ENCODE data around the gene UQCRC1.

UQCRC1 gene

DNA sequence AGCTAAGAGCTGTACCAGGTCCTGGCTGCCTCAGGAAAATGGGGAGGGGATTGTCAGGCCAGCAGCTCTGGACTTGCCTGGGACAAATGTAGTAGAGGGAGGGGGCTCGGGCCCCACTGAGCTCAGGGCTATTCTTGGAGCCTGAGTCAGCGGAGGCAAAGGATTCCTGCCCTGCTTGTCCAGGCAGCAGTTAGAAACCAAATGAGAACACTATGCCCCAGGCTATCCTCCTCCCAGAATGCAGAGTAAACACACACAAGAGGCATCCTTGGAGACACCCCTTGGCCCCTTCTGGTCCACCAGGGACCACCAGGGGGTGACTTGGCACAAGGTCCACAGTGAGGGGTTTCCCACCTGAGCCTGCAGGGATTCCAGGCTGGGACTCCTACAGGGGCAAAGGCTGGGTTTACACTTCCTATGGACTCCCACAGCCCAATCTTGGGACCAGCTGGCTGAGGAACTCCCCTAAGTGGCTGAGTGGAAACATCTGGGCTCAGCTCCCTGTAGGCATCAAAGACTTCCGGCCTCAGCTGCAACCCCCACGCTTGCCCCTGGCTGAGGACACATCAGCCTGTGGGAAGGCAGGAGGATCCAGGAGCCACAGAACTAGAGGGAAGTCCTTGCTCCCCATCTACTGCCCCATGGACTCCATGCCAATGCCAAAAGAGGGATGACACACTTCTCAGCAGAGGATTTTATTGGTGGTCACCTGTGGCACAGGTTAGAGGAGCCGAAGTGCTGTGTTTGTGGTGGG, 10.9 kb downstream of the UQCRC1 start:
- no peak for DNase-seq

DNA sequence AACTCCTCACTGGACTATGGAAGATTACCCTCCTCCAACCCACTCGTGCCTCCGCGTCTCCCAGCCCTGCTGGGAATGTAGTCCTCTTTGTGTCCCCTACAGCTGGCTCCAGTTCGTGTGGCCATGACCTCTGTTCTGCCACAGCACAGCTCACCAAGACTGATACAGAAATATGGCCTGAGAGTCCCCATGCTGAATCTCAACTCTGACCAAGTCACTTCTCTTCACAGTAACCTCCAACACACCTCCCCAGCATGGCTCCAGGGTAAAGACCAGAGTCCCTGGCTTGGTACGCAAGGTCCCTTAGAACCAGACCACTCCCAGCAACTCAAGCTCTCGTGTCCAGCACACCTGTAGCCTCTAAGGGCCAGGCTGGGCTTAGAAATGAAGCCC, 12.0 kb downstream of the UQCRC1 start:
- DNase-seq, result no peak

DNA sequence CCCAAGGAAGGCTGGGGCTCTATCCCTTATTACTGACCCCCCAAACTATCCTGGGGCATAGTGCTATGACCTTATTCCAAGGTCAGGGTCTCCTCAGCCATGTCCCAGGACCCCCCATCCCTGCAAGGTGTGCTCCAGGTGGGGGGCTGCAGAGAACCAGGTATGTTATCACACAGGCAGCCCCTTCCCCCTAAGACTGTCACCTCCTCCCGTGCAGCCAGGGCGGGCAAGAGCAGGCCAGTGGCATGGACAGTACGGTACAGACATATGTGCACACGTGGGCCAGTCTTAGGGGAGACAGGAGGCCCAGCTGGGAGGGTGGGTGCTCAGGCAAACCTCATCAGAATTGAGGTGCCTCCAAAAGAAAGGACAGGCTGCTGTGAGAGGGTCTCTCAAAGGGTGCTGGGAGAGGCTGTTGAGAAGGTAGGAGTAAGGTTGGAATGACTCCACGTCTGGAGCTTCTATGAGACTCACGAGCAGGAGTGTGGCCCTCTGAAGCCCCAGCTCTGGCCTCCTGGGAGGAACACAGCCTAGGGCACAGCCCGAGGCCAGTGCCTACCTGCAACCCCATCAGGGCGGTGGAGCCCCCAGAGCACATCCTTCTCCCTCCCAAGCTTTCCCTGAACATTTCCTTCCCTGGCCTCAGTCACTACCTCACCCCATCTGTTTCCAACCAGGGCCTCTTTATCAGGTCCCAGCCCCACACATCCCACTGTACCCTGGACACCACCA, 12.6 kb downstream of the UQCRC1 start:
- DNase-seq, result no peak

DNA sequence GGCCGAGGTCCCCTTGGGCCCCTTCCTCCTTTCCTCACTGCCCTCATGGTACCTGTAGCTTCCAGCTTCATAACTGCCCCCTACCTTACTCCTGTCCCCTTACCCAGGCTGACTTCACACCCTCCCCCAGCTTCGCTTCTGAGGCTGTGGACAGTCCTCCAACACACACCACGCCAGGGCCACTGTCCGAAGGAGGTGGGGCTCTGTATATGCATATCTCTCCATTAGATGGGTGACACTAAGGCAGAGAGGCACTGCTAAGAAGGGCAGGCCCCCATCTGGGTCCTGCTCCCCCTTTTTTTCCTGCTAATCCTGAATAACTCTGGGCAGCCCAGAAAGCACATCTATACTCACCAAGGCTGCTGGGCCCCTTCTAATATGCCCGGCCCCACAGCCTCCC, 13.3 kb downstream of the UQCRC1 start:
- no peak for DNase-seq

DNA sequence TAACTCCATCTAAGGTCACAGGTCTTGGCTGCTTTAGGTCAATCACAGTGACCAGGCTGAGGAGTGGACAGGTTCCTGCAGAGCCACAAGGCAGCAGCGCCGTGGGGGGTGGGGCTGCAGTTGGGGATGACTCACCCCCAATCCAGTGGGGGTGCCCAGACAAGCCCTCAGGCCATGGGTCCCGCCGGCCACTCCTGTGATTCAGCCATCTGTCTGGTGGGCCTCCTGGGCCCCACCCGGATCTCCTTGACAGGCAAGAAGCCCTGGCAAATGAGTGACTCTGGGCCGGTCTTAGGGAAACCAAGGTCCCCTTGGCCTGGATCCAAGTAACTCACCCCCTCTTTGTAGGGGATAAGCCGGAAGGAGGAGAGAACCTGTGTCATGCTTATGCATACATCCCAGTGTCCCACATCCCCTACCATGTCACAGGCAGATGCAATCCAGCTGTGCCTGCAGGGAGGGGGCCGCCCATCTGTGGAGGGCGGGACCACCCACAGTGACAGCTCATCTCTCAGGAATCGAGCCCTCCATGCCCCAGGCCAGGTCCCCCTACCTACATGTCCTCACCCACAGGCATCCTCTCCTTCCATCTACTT, 13.8 kb downstream of the UQCRC1 start:
- DNase-seq, result no peak

DNA sequence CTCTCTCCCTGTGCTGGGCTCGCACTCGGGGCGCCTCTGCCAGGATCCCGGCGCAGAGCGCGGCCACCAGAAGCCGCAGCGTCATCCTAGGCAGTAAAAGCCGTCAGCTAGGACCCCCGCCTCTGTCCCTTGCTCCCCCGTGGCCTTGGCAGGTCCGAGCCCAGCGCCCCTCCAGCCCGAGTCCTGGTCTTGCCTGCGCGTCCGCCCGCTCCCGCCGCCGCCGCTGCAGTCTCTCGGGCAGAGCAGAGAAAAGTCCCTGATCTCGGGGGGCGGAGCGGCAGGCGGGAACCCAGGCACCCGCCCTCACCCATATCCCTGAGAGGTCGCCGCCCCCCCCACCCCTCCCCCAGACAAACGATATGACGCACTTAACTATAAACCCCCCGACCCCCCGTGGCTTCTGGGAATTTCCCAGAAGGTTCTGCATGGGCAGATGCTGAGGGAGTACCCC, 14.3 kb downstream of the UQCRC1 start, which contains the start of gene COL7A1:
Gene COL7A1 (minus strand): TSS at position 255 of the 451 bp plus-strand sequence. CDS start 170 bp downstream, at position 85.
- DNase-seq, result no peak

DNA sequence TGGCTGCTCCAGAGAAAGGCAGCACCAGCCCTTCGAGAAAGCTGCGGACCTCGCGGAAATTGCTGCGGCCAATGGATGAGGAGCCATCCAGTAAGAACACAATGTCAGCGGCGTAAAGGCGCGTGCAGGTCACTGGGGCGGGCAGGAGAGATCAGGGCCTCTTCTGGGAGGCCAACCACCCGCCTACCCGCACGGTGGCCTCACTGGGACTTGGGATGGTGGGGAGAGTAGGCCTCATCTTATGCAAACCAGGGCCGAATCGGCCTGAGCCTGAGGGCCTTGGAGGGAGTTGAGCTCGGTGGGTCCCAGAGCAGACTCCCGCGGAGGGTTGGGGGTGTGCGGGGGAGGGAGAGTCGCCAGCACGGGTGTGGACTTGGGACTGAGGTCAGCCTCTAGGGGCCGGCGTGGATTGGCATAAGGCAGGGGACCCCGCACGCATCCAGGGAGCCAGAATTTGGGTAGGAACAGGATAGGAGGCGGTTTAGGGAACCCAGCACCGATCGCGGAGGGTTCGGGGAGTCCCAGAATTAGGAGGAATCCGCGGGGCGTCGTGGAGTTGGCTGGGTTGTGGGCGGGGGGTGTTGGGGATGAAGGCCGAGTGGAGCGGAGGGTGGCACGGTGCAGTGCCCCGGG, 14.9 kb downstream of the UQCRC1 start:
- DNase-seq, result no peak

DNA sequence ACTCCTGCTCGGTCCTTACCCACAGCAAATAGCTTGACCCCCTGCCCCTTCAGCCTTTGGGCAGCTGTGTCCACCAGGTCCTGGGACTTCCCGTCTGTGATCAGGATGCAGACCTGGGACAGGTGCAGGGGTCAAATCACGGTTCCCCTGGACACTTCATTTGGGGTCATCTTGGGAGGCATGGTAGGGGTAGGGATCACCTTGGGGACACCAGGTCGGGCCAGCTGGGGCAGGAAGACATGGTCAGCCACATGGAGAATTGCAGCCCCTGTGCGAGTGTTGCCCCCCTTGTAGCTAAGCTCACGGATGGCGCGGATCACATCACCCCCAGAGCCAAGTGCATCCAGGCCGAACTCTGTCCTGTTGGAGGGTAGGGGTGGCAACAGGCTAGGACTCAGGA, 16.1 kb downstream of the UQCRC1 start:
- DNase-seq, result no peak

DNA sequence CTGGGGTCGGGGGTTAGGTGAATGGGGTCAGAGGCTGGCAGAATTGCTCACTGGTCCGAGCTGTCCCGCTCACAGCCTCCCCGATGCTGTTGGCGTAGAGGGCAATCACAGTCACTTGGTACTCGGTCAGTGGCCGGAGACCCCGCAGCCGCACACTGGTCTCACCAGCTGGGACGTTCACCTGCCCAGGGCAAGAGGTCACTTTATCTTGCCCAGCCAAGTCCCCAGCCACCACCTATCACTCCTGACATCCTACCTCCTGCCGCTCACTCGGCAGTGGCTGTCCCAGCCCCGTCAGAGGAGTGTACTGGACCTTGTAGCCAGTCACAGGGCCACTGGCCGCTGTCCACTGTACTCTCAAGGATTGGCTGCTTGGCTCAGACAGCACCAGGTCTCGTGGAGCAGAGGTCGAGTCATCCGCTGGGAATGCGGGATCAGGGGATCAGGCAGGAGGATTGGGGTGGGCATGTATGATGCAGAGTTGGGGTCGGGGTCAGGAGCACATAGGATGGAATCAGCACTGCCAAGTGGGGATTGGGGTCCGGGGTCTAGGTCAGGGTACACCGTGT, 16.8 kb downstream of the UQCRC1 start:
- DNase-seq, result no peak

DNA sequence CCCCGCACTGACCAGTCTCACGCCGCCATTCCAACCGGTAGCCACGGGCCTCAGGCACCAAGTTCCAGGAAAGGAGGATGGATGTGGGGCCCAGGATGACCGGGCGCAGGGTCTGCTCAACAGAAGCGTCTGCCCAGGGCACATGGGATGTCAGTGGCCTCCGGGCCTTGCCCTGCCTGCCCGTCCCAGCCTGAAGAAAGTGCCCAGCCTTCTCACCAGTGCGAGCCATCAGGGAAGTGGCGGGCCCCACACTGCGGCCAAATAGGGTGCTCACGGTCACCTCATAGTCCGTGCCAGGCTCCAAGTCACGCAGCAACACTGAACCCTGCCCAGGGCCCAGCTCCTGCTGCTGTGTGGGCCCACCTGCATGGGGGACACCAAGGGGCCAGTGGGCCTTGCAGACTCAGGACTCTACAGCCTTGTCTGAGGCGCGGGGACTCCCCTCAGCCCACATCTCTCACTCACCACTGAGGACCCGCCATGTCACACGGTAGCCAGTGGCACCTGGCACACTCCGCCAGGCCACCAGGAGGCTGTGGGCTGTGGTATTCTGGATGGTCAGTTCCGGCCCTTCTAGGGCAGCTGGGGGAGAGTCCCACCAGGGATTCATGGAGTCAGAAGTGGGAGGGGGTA, 17.4 kb downstream of the UQCRC1 start:
- no peak for DNase-seq

DNA sequence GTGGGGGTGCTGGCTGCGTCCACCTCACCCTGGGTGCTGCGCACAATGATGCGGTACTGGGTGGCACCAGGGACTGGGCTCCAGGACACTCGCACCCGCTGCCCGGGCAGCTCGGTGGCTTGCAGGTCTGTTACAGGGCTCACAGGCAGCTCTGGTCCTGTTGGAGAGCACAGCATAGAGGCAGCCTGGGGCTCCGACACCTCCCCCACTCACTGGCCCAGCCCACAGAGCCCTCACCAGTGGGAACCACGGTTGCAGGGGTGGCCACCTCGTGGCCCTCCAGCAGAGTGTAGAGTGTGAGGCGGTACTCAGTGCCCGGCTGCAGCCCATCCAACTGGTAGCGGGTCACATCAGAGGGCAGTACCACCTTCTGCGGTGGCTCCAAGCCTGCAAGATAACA, 18.0 kb downstream of the UQCRC1 start:
- DNase-seq, result no peak

DNA sequence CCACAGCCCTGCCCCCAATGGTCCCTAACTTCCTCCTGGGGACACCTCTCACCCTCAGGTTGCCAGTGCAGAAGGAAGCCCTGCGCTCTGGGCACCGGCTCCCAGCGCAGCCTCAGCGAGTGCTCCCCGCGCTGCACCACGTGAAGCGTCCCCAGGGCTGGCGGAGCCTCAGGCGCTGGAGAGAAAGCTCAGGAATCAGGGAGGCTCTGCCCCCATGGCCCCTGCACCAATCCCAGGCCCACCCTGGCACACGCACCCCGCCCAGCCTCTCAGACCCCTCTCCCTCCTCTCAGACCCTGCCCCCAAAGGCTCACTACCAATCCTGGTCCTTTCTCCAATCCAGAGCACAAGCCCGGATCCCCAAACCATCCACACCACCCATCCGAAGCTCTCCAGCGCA, 21.2 kb downstream of the UQCRC1 start:
- DNase-seq, result no peak

DNA sequence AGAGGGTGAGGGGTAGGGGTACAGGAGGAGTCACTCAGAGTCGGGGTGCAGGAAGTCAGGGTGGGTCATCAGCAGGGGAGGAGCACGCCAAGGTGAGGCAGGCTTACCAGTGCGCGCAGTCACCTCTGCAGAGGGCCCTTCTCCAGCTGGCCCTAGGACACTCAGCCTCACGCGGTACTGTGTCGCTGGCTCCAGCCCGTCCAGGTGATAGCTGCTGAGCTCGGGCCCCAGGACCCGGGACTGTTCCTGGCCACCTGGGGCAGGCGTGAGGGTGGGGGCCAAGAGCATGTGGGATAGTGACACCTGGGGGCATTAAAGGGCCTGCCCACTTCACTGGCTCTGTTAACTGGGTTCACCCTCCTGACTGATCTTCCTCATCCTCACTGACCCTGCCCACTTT, 21.8 kb downstream of the UQCRC1 start:
- DNase-seq, result no peak

DNA sequence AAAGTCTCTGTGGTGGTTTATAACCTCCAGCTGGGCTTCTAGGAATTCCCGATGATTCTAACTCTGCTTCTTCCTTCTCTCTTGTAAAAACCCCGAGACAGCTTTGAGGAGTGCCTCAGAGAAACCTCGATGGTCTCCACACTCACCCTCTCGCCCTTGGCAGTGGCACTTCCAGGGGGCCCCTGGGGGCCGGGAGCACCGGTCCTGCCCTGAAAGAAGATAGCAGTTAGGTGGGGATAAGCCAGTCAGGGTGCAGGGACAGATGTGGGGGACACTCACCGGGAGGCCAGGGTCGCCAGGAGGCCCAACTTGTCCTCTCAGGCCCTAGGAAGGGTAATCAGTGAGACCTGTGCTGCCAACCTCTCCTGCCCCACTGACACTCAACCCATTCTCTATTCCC, 24.0 kb downstream of the UQCRC1 start:
- no peak for DNase-seq

DNA sequence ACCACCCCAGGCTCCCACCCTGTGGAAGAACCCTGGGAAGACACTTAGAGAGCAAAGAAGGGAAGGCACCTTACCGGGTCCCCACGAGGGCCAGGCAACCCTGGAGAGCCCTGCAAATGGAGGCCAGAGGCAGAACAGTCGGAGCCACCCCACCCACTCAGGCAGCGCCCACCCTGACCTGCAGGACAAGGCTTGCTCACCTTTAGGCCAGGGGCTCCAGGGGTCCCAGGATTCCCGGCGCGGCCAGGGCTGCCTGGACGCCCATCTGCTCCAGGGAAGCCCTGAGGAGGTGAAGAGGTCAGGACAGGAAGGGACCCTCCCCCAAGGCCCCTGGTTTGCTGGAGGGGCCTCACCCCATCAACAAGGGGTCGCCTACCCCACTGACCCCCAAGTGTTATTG, 24.6 kb downstream of the UQCRC1 start:
- no peak for DNase-seq

DNA sequence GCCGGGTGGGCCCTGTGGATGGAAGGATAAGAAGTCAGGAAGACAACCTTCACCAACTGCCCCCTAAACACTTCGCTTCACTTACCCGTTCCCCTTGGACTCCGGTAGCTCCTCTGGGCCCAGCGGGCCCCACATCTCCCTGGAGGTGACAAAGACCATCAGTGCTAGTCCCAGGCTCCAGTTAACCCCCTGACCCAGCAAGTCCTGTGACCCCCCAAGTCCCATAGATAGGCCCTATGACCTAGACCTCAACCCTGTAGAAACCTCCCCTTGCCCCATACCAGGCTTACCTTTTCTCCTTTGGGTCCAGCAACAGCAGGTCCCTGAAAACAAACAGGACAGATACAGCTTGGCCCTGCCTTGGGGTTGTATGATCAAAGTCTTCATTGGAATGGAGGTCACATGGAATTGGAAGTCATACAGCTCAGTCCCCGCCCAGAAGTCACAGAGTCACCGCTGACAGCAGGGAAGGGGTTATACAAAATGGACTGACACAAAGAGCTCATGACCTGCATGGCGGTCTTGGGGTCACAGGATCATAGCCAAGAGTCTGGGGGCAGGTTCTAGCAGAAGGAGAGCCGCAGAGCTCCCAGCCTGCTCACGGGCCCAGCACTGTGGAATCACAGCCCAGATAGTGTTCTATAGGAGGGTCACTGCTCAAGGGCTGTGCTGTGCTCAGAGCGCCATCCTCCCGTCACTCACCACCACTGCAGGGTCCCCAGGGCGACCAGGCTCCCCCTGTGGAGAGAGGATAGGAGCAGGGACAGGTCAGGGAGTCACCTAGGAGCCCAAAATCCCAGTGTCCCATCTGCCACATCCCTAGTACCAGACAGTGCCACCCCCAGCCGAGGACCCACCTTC, 27.6 kb downstream of the UQCRC1 start:
- no peak for DNase-seq

DNA sequence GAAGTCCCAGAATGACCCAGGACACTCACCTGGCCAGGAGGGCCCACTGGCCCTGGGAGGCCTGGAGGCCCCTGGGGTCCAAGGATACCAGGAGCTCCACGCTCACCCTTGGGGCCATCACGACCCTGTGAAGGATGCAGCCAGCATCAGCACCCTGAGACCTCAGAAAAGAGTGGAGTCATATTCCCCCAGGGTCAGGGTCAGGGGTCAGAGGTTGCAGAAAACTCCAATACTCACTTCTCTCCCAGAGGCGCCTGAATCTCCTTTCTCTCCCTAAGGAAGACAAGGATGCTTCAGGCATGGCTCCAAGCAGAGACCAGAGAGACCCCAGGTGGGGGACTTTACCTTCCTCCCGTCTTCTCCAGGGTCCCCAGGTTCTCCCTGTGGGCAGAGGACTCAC, 32.8 kb downstream of the UQCRC1 start:
- no peak for DNase-seq

DNA sequence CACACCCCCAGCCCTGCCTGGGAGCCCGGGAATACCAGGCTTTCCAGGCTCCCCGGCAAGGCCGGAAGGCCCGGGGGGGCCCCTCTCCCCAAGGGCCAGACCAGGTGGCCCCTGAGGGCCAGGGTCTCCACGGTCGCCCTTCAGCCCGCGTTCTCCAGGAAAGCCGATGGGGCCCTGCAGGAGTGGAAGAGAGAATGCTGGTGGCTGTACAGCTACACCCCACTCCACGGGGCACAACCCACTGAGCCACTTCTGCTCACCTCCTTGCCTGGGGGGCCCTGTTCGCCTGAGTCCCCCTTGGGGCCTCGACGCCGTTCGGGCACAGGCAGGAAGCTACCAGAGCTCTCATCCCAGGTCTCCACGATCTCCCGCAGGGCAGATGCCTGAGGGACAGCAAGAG, 34.1 kb downstream of the UQCRC1 start:
- no peak for DNase-seq

DNA sequence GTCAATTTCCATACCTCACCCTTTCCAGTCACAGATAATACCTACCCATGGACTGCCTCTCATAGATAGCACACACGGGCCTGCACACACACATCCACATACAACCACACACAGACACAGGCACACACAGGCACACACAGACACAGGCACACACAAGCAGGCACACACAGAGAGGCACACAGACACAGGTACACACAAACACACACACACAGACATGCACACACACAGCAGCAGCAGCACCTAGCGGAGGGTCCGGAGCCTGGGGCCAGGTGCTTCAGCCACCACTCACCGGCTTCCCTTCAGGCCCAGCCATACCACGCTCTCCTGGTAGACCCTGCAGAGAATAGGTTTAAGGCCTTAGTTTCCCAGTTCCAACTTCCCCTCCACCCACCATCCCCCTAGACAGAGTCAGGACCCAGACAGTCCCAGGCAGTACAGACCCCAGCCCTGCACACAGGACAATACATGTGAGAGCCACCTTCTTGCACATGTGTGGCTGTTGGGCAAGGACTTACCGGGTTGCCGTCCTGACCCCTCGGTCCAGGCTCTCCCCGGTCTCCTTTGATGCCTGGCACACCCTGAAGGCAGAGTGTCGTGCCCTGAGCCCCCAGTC, 35.4 kb downstream of the UQCRC1 start:
- DNase-seq, result no peak

DNA sequence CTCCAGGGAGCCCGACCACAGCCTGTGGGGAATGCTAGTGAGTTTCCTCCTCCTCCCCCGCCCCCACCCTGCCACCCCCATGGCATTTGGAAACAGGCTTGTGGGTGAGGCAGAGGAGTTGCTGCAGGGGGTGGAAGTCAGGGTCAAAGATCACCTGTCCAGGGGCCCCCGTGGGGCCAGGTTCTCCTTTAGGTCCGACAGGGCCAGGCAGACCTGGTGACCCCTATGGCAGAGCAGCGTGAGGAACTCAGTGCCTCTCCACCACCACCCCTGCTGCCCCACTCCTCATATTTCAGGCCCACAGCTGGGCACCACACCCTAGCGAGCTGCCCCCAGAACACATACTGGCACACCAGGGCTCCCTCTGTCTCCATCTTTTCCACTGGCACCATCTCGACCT, 36.9 kb downstream of the UQCRC1 start:
- DNase-seq, result no peak

DNA sequence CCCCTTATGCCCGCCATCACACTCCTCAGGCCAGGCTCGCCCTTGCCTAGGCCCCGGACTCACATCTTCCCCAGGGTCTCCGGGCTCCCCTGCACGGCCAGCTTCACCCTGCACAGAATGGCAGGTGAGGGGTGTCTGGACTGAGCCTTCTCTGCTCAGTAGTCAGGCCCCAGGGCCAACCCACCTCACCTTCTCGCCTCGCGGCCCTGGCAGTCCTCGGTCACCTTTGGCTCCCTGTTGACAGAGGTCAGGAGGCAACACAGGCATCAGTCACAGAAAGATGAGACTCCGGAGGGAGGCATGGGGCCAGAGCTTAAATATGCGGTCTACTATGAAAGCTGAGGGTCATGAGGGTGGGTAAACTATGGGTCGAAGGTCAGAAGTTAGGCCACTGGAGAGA, 37.5 kb downstream of the UQCRC1 start:
- no peak for DNase-seq
